GM18858 (cell line): ENCODE results near the gene SLC2A3.
"Not testable (repeated sequence)": the region's sequence is repeated elsewhere in the genome, so short reads cannot be mapped to it uniquely, and the experiment has no call there.

Experiments
- ATAC-seq: cut with Tn5 transposase; IDR thresholded peaks from one replicate; pipeline ENCODE4 v1.9.1; 2021; ENCODE audit not compliant: unreplicated experiment

The SLC2A3 gene

DNA sequence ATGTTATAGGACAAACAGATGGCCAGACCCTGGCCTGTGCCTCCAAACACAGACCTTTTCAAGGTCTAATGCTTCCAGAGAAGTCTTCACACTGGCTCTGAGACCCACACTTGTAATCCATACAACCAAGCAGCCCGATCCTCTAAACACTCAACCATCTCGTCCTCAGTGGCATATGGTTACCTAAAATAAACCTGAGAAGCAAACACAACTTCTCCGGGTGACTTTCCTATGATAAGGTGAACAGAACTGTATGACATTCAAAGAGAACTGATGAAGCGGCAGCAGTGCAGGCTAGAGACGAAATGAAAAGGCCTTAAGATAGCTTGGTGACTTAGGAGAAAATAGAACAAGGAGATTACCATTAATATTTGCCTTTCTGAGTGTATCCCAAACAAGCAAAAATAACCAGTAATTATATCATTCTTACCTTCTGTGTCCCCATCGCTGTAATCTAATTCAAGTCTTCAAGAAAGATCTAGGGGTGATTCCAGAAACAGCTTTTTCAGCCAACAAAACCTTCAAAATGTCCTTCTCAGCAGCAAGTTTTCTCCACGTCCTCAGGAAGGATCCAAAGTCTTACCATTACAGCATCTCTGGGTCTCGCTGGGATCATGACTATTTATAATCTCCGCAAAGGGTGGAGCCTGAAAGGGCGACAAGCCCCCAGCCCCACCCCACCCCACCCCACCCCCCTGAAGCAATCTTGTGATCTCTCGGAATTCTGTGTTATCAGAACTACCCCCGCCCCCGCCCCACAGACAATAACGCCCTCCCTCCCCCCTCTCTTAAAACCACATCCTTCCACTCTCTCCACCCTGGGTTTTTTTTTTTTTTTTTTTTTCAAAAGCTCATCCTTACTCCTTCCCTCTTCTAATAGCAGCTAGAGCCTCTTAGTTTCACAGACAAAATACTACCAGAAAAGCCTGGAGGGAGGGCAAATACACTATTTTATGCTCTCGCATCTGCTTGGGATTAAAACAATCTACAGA, at the start of gene SLC2A3:
Gene SLC2A3, minus strand, starts transcription at position 598 of the 992 bp plus-strand sequence. Its CDS starts 153 bp downstream, at position 445.
- ATAC-seq: no peak

DNA sequence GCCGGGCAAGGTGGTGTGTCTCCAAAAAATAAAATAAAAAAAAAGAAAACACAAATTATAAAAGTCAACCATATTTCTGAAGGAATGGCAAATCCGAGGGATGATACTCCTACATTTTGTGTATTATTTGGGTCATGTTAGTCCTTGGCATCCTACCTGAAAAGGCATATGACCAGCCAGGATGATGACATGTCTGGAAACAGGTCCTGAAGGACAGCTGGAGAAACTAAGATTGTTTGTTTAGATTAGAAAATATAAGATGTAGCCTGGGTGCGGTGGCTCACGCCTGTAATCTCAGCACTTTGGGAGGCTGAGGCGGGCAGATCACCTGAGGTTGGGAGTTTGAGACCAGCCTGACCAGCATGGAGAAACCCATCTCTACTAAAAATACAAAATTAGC, 48.9 kb upstream of the SLC2A3 start:
- no peak for ATAC-seq

DNA sequence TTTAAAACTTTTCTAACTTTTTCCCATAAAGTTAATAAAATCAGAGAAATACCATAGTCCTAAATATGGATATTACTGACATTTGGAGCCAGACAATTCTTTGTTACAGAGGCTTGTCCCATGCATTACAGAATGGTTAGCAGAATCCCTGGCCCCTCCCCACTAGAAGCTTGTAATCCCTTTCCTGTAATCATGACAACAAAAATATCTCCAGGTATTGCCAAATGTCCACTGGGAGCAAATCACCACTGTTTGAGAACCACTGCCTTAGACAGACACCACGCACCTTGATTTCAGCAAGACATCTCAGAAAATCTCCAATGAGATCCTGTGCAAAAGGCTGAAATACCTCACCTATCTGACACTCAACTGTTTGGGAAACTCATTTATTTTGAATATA, 47.5 kb upstream of the SLC2A3 start:
- ATAC-seq: not testable (repeated sequence)

DNA sequence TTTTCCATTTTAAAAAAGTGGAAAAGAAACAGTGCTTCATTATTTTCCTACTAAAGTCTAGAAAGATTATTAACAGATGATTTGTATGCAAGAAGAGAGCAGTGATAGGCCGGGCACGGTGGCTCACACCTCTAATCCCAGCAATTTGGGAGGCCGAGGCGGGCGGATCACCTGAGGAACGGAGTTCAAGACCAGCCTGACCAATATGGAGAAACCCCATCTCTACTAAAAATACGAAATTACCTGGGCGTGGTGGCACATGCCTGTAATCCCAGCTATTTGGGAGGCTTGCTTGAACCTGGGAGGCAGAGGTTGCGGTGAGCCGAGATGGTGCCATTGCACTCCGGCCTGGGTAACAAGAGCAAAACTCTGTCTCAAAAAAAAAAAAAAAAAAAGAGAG, 47.0 kb upstream of the SLC2A3 start:
- not testable (repeated sequence) for ATAC-seq

DNA sequence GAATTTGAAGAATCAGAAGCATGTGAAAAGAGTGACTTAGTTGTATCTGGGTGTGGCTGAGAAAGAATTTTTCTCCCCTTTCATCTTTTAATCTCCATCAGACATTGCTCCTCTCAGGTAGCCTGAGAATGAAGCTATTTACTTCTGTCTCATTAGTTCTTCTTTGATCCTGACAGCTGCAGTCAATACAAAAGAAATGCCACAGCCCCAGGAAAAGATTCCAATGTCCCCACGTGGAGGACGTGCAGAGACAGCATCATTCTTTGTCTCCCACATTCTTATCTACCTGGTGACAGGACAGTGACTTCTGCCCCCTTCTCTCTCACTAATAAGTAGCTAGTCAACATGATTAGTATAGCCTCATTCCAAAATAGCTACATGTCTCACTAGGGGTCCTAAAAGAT, 46.3 kb upstream of the SLC2A3 start:
- not testable (repeated sequence) for ATAC-seq

DNA sequence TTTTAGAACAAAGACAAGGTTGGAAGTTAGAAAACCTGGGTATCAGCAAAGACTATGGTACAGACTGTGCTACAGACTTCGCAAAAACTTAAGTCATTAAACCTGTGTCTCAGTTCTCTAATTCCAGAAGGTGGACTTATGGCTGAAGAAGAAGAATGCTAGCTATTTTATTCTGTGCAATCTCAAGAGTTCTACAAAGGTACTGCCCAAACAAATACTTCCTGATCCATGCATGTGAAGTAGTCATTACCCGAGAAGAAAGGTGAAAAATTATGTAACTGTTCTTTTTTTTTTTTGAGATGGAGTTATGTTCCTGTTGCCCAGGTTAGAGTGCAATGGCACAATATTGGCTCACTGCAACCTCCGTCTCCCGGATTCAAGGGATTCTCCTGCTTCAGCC, 45.5 kb upstream of the SLC2A3 start:
- ATAC-seq: no peak

DNA sequence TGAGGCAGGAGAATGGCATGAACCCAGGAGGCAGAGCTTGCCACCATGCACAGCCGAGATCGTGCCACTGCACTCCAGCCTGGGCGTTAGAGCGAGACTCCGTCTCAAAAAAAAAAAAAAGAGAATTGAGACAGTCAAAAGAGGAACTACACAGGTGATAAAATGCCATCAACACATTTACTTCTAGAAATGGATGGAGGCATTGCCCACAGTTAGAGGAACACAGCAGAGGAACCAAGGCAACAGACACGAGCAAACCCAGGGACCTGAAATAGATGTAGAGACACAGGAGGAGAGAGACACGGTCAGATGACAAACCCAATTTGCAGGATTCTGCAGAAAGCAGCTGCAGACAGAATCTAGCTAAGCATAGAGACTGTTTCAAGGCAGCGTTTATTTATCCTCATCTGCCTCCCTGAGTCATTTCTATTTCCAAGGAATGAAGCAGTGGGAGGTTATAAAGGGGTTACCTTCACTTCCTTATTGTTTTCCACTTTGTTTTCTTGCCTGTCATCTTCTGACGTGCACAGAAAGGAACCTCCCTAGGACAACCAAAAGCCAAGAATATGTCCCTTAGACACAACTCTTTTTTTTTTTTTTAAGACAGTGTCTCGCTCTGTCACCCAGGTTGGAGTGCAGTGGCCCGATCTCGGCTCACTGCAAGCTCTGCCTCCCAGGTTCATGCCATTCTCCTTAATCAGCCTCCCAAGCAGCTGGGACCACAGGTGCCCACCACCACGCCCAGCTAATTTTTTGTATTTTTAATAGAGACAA, 41.6 kb upstream of the SLC2A3 start:
- ATAC-seq: peak; percentile 76

DNA sequence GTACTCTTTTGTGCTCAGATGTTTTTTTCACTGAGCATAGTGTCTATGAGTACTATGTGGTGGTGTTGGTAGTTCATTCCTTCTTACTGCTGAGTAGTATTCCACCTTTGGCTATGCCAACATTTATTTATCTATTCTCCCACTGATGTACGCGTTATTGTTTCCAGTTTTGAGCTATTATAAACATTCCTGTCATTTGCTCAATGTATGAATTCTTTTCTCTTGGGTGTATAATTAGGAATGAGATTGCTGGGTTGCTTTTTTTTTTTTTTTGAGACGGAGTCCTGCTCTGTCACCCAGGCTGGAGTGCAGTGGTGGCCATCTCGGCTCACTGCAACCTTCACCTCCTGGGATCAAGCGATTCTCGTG, 37.5 kb upstream of the SLC2A3 start:
- no peak for ATAC-seq

DNA sequence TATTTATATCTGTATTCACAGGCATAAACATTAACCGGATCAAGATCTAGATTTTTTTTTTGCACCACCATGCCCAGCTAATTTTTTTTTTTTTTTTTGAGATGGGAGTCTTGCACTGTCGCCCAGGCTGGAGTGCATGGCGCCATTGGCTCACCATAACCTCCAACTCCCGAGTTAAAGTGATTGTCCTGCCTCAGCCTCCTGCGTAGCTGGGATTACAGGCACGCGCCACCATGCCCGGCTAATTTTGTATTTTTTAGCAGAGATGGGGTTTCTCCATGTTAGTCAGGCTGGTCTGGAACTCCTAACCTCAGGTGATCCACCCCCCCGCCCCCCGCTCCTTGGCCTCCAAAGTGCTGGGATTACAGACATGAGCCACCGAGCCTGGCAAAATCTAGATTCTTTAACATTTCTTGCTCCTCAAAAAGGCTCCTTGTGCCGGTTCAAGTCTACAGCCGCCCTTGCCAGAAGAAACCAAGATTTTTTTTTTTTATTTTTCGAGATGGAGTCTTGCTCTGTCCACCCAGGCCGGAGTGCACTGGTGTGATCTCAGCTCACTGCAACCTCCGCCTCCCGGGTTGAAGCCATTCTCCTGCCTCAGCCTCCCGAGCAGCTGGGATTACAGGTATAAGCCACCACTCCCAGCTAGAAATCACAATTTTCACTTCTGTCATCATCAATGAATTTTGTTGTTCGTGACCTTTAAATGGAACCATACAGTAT, 36.9 kb upstream of the SLC2A3 start:
- ATAC-seq: no peak

DNA sequence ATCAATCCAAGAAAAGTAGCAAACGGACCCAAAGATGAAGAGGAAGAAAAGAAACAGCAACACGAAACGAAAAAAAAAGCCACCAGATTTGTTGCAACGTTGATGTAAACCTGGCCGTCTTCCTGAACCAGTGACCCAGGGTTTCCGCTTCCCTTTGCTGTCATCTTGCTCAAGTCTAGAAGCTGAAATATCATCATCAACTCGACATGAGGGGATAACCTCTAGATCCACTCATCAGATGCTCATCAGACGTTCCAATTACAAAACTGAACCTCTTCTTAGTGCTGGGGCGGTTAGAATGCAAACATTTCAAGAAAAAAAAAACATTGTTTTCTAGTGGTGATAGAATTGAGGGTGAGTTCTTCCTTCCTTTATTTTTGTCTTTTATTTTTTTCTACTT, 36.3 kb upstream of the SLC2A3 start:
- ATAC-seq: not testable (repeated sequence)

DNA sequence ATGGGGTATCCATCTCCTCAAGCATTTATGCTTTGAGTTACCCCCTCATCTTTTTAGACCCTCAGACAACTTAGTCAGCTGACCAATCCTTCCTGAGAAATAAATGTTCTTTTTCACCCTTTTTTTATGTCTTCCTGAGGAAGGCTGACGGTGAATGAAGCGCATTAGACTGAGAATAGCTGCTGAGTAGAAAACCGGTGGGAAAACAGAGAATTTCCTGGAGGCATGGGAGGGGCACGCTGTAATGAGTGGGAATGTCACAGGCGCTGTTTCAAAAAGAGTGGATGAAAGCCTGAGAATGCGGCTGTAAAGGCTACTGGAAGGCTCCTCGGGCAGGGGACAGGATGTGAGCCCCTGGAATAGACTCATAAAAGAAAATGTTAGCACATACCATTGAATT, 35.8 kb upstream of the SLC2A3 start:
- not testable (repeated sequence) for ATAC-seq

DNA sequence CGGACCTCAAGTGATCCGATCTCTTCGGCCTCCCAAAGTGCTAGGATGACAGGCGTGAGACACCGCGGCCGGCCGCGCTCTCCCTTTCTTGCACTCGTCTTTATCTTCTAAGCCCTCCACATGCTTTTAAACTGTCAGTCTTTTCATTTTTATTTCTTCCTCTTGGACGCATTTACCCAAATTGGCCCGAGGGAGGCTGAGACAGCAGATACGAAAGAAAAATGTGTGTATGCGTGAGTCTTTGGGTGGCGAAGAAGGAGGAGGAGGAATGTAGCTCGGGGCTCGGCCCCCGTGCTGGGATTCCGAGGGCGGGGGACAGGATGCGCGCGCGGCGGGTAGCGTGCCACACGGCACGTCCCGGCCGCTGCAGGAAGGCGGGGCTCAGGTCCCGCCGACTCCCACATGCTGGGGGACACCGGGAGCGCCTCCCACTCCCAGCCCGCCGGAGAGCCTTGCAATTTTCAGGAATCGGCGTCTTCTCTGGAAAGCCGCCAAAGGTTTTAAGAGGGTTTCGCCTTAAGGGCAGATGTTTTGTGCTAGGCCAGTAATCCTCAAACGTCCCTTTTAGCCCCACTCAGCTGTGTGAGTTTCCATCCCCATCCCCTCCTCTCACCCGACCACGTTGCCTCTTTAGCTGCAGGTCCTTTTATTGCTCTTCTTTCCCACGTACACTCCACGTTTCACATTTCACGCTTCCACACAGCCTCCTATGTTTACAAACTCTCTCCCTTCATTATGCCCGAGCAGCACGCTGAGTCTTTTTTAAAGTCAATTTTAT, 34.7 kb upstream of the SLC2A3 start:
- peak; percentile 84 for ATAC-seq

DNA sequence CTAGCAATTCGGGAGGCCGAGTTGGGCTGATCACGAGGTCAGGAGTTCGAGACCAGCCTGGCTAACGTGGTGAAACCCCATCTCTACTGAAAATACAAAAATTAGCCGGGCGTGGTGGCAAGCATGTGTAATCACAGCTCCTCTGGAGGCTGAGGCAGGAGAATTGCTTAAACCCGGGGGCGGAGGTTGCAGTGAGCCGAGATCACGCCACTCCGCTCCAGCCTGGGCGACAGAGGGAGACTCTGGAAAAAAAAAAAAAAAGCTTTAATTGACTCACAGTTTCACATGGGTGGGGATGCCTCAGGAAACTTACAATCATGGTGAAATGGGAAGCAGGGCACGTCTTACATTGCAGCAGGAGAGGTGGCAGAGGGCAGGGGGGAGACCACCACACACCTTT, 30.6 kb upstream of the SLC2A3 start:
- no peak for ATAC-seq

DNA sequence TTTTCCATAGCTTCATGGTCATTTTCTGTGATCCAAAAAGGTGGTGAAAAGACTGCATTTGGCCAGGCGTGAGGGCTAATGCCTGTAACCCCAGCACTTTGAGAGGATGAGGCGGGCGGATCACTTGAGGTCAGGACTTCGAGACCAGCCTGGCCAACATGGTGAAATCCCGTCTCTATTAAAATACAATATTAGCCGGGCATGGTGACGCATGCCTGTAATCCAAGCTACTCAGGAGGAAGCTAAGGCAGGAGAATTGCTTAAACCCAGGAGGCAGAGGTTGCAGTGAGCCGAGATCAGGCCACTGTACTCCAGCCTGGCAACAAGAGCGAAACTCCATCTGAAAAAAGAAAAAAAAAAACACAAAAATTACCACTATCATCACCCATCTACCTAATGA, 28.7 kb upstream of the SLC2A3 start:
- ATAC-seq: not testable (repeated sequence)

DNA sequence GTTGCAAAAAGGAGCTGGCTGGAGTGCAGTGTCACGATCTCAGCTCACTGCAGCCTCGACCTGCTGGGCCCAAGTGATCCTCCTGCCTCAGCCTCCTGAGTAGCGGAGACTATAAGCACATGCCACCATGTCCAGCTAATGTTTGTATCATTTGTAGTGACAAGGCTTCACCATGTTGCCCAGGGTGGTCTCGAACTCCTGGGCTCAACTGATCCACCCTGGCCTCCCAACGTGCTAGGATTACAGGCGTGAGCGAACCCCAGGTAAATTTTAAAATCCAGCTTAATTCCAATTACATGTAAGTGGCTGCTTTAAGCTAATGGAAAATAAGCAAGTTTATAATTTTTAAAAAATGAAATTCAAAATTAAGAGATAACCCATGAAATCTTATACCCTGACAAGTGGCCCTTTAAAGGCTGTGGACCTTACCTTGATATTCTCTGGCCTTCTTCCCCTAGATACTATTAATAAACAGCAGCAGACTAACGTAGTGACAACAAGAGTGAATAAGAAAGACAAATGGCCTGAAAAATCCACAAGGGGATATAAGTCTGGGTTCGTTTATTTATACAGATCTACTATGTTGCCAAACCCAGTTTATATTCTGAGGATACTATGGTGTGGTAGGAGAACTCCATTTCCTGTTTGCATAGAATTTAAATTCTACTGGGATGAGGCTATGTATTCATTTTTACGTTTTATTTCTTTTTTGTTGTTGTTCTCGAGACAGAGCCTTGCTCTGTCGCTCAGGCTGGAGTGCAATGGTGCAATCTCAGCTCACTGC, 25.6 kb upstream of the SLC2A3 start:
- no peak for ATAC-seq

DNA sequence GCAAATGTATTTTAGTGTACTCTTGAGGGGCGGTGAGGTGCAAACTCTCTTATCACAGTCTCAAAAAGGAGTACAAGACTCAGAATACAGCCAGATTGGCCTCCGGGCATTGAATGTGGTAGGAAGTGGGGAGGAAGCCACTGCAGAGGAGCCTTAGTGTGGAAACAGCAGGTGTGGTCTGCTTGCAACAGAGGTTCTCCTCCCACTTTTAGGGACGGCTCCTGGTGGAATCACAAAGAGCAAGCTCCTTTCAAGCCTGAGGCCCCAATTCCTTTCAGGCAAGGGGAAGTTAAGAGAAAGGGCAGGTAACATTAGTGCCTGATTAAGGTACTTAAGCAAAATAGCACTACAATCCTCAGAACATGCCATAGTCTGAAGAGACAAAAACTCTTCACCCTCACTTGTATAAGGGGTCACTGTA, 23.7 kb upstream of the SLC2A3 start:
- no peak for ATAC-seq

DNA sequence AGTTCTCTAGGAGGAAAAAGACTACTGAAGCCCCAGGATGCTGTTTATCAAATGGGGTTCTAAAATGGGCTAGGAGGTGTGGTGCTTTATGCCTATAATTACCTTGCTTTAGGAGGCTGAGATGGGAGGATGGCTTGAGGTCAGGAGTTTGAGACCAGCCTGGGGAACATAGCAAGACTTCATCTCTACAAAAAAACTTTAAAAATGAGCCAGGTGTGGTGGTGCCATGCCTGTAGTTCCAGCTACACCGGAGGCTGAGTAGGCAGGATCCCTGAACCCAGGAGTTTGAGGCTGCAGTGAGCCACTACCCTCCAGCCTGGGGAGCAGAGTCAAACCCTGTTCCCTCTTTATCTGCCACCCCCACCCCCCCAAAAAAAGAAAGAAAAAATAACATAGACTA, 23.3 kb upstream of the SLC2A3 start:
- no peak for ATAC-seq

DNA sequence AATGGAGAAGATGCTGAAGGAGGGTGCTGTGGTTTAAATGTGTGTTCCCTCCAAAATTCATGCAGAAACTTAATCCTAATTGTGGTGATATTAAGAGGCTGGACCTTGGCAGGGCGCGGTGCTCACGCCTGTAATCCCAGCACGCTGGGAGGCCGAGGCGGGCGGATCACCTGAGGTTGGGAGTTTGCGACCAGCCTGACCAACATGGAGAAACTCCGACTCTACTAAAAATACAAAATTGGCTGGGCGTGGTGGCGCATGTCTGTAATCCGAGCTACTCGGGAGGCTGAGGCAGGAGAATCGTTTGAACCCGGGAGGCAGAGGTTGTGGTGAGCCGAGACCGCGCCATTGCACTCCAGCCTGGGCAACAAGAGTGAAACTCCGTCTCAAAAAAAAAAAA, 18.9 kb upstream of the SLC2A3 start:
- ATAC-seq: not testable (repeated sequence)

DNA sequence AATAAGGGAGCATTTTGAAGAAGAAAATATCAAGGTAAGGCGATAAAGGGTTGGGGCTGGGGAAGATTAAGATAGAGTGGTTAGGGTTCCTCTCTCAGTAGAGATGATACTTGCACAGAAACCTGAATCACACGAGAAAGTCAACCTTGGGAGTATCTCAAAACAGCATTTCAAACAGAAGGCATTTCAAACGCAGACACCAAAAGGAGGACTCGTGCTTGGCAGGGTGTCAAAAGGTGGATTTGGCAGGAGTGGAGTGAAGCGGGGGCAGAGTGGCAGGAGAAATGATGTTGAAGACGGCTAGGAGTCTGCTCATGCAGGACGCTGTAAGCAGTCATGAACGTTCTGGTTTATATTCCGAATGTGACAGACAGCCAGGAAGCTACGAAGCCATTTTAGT, 18.4 kb upstream of the SLC2A3 start:
- ATAC-seq: not testable (repeated sequence)

DNA sequence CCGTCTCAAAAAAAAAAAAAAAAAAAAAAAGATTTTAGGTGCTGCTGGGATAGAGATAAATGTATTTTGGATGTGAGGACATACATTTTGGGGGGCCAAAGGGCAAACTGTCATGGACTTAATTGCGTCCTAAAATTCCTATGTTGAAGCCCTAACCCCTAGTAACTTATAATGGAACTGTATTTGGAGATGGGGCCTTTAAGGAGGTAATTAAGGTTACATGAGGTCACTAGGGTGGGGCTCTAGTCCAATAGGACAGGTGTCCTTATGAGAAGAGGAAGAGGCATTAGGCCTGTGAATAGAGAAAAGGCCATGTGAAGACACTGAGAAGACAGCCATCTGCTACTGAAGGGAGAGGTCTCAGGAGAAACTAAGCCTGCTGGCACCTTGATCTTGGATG, 17.9 kb upstream of the SLC2A3 start:
- not testable (repeated sequence) for ATAC-seq
